ENCODE measurements around the gene SDCCAG8.

The SDCCAG8 gene

GRCh38 chr1:243529512-243529911, 273.7 kb downstream of the SDCCAG8 start:
- in situ Hi-C loops (cut with HindIII; ENCODE audit: low sequenced_read_pairs) = no loop called here

DNA sequence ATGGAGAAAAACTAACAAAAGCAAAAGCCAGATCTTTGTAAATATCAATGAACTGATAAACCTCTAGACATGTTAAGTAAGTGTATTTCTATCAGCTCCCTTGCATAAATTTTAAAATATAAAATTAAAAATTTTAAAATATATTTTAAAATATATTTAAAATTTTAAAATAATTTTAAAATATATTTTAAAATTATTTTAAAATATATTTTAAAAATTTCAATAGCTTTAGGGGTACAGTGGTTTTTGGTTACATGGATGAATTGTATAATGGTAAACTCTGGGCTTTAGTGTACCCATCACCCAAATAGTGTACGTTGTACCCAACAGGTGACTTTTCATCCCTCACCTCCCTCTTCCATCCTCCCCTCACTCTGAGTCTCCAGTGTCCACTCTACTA, 279.2 kb downstream of the SDCCAG8 start:
- in situ Hi-C loops (cut with HindIII; ENCODE audit: low sequenced_read_pairs) = no loop called here

- in situ Hi-C loops (cut with HindIII; ENCODE audit: low sequenced_read_pairs) = no loop called here
Measured at GRCh38 chr1:243539636-243540035, 283.8 kb downstream of the SDCCAG8 start.

- in situ Hi-C loops (cut with HindIII; ENCODE audit: low sequenced_read_pairs) = no loop called here
Measured at GRCh38 chr1:243542739-243543415, 287.0 kb downstream of the SDCCAG8 start.

DNA sequence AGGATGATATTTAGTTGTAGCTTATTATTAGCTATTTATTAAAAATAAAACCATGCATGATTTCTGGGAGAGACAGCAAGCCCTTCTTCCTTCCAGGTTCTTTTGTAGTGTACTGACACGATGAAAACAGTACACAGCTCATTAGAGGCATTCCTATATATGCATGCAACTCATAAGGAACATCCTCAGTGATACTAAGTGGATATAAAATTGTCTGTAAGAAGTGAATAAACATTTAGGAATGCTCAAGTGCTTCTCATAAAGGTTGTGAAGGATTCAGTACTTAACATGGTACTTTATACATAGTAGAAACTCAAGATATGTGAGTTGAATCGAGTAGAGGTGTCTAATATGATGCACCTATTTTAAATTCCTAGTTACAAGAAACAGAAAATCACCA, 287.7 kb downstream of the SDCCAG8 start:
- in situ Hi-C loops (cut with HindIII; ENCODE audit: low sequenced_read_pairs) = no loop called here

- in situ Hi-C loops (cut with HindIII; ENCODE audit: low sequenced_read_pairs) = no loop called here
Measured at GRCh38 chr1:243546457-243546856, 290.6 kb downstream of the SDCCAG8 start.

- in situ Hi-C loops (cut with HindIII; ENCODE audit: low sequenced_read_pairs) = no loop called here
Measured at GRCh38 chr1:243547891-243548290, 292.1 kb downstream of the SDCCAG8 start.

DNA sequence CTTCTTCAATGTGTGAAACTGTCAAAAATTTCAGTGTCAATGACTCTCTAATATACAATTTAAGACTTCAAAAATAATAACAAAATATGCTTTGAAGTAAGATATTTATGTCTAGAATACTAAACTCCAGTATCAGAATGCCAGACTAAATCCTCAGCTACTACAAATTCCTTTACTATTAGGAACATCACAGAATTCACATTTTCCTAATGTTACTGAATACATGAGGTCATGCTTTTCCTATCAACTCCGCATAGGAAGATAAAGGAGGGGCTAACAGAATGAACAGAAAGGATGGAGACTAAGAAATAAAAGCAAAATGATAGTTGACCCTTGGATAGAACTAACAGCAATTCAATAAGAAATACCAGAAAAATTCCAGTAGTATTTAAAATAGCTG, 292.7 kb downstream of the SDCCAG8 start:
- in situ Hi-C loops (cut with HindIII; ENCODE audit: low sequenced_read_pairs) = no loop called here

DNA sequence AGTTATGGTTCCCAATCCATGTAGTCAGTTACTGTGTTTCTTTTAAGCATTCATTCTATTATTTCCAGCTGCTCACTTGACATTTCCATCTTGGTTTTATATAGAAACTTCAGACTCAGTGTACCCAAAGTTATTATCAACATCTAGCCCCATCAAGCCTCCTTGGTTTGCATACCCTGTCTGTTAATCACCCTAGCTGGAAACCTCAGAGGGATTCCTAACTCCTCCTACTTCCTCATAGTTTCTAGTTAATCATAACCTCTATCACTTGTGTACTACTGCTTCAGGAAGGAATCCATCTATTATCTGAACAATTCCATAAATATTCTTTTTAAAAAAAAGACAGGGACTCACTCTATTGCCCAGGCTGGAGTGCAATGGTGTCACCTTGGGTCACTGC, 293.3 kb downstream of the SDCCAG8 start:
- in situ Hi-C loops (cut with HindIII; ENCODE audit: low sequenced_read_pairs) = no loop called here

All from endothelial cell of hepatic sinusoid (primary cell).